OCI-LY7 (cell line): Measurements from ENCODE around the gene RNU6-7.

Experiments used
- CTCF ChIP-seq: fragments of 200-600 bp; sonication (generic); conservative IDR thresholded peaks from 2 replicates; pipeline ENCODE4 v1.5.1; 2014; ENCODE audit warnings: mild to moderate bottlenecking, antibody characterized with exemption, low read length, moderate library complexity, mixed read lengths
- EZH2phosphoT487 ChIP-seq: fragments of 200-600 bp; sonication (generic); IDR thresholded peaks from 2 replicates; pipeline ENCODE4 v1.6.1; 2018; ENCODE audit warnings: low read depth, borderline replicate concordance, mild to moderate bottlenecking, mixed run types, antibody characterized with exemption, low read length, moderate library complexity, mixed read lengths

GRCh38 chr14:32183151-32184058 is 18.4 kb upstream of the RNU6-7 start:
- TF ChIP-seq CTCF (no peak), EZH2phosphoT487 (no peak)
